Colon (tissue), 2 donors: ENCODE measurements around the gene MS4A2.
"Not testable (repeated sequence)": the region's sequence is repeated elsewhere in the genome, so short reads cannot be mapped to it uniquely, and the experiment has no call there.

ENCODE experiments used
- FAIRE-seq: peaks from 2 replicates; lab custom pipeline; 2012; peaks lifted over from hg19 to GRCh38; lab: Jason Lieb, UNC
- donor health status: control.
- donor health status: control.

MS4A2 gene

DNA sequence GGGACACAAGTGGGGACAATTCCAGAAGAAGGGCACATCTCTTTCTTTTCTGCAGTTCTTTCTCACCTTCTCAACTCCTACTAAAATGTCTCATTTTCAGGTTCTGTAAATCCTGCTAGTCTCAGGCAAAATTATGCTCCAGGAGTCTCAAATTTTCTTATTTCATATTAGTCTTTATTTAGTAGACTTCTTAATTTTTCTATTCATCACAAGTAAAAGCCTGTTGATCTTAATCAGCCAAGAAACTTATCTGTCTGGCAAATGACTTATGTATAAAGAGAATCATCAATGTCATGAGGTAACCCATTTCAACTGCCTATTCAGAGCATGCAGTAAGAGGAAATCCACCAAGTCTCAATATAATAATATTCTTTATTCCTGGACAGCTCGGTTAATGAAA is at the start of gene MS4A2:
Gene MS4A2 (plus strand): TSS at position 301 of the 400 bp plus-strand sequence. CDS start 102 bp downstream, outside the sequence.
- FAIRE-seq = no peak

GRCh38 chr11:60040109-60040508 is 48.4 kb upstream of the MS4A2 start, which contains the start of gene OOSP2:
TSS of gene OOSP2 (plus strand) at chr11:60040409. CDS start at chr11:60040460, 51 bp downstream.
- no peak for FAIRE-seq

DNA sequence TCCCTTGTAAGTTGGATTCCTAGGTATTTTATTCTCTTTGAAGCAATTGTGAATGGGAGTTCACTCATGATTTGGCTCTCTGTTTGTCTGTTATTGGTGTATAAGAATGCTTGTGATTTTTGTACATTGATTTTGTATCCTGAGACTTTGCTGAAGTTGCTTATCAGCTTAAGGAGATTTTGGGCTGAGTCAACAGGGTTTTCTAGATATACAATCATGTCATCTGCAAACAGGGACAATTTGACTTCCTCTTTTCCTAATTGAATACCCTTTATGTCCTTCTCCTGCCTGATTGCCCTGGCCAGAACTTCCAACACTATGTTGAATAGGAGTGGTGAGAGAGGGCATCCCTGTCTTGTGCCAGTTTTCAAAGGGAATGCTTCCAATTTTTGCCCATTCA is 38.0 kb upstream of the MS4A2 start:
- FAIRE-seq = not testable (repeated sequence)

- FAIRE-seq = not testable (repeated sequence)
These were observed 37.6 kb upstream of the MS4A2 start for GRCh38 chr11:60050839-60051238.

DNA sequence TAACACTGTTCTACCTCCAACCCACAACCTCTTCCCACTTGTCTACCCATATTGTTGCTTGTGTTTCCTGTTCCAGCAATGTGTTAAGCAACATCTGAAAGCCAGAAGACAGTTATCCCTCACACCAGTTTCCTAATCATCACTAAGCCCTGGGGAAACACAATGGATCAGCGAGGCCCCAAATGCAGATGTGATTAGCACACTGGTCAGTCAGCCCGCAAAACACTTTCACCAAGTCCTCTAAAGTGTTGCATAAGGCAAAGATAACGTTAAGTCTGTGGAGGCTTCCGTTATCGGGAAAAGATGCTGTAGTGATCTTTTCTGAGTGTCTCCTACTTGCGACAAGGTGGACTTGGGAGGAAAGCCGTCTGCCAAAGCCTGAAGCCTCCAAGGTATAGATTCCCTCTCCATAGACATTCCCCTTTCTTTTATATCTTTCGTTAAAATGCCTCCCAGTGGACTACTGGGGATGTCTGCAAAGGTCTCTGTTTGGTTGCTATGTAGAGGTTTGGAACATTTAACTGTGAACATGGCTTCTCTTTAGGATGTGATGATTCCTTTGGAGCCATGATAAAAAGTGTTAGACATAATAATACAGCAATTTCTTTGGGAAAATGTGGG is 32.0 kb upstream of the MS4A2 start, which contains the start of gene MS4A3:
Gene MS4A3 (plus strand): TSS at position 317 of the 621 bp plus-strand sequence. CDS start 4,496 bp downstream, outside the sequence.
- no peak for FAIRE-seq

DNA sequence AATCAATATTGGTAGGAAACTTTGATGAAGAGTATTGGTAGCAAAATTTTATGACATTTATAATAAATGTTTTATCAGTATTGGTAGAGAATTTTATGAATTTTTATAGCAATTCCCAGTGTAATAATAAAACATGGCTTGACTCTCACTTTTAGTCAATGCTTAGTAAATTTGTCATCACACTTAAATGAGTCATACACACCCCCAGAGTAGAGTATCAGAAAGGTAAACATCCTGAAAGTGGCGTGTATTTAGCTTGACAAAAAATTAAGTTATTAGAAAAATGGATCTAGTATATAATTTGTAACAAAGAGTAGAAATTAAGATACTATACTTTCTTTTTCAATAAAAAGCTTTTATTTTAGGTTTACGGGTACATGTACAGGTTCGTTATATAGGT is 29.4 kb upstream of the MS4A2 start:
- no peak for FAIRE-seq

DNA sequence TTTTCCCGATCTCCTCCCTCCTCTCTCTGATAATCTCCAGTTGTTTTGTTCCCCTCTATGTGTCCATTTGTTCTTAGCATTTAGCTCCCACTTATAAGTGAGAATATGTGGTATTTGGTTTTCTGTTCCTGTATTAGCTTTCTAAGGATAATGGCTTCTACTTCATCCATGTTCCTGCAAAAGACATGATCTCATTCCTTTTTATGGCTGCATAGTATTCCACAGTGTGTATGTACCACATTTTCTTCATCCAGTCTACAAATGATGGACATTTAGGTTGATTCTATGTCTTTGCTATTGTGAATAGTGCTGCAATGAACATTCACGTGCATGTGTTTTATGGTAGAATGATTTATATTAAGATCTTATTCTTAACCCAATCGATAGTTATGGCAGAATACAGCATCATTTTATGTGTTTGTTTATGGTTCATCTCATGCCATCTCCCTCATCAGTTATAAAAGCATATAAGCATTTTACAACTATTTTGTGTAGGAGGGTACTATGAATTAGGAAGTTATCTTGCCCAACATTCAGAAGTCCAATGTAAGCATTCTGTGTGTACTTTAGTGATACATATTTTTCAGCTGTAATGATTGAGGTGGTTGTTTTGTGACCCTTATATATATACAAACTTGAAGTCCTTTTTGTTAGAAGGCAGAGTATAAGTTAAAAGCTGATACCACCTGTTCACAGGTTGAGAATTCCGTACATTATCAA is 28.8 kb upstream of the MS4A2 start:
- FAIRE-seq = no peak

DNA sequence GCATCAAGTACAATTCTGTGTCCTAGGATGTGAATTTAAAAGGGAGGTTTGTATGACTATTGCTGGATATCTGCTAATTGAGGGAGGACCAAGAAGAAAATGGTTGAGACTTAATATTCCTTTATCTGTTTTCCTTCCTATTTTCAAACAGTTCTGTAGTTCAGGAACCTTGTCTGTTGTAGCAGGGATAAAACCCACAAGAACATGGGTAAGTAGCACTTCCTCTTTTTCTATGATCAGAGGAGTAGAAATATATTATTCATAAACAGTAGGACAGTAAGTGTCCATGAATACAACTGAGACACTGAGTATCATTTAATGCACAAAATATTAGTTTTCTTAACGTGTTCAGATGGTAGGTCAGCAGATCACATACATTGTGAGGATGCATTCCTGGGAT is 24.4 kb upstream of the MS4A2 start:
- no peak for FAIRE-seq

GRCh38 chr11:60065801-60066200 is 22.7 kb upstream of the MS4A2 start:
- FAIRE-seq = no peak

DNA sequence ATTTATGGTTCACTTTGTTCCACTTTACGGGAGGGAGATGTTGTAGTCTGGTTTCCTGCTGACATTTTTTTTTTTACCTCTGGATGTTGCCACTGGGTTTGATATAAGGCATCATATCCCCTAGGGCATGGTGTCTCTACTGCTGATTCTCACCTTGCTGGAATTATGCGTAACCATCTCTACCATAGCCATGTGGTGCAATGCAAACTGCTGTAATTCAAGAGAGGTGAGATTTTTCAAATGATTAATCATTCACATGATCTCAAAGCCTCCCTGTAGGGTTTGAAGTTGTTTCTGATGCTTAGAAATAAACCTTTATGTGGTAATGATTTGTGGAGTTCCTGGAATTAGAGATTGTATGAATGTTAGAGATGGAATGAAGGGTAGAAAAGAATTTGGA is 19.0 kb upstream of the MS4A2 start:
- no peak for FAIRE-seq

DNA sequence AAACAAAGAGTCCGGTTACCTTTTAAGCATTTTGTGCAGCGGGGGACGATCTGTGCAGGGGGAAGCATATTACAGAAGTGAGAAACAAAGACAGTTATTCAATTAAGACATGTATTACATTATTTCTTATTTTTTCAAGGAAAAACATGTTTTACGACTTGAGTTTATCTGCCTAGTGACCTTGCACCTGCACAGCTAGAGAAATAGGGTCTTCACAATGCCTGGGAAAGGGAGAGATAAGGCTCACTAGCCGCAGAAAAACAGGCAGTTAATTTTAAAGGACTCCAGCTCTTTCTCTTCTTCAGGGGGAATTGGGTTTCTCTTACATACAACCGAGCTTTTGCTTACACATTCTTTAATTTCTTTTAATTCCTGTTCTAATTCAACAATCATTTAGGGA is 16.8 kb upstream of the MS4A2 start:
- not testable (repeated sequence) for FAIRE-seq

GRCh38 chr11:60077216-60077817 is 11.1 kb upstream of the MS4A2 start:
- no peak for FAIRE-seq

GRCh38 chr11:60077981-60078380 is 10.5 kb upstream of the MS4A2 start:
- FAIRE-seq = no peak

DNA sequence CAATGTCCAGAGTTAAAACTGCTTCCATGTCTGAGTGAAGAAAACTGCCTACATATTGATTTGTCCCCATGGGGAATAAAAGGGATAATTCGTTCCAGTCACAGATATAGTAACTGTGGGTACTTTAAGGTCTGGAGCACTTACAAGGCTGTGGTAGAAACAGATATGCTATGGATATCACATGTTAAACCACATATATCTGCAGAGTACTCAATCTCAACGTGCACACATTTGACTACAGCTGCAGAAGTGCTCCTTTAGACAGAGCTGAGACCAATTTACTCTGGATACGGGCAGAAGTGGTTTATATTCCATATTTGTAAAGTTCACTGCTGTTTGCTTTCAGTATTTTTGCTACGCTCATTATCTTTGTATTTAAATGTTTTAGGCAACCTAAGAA is 9.7 kb upstream of the MS4A2 start:
- FAIRE-seq = no peak

- no peak for FAIRE-seq
These were observed 7.9 kb upstream of the MS4A2 start for GRCh38 chr11:60080535-60080934.

DNA sequence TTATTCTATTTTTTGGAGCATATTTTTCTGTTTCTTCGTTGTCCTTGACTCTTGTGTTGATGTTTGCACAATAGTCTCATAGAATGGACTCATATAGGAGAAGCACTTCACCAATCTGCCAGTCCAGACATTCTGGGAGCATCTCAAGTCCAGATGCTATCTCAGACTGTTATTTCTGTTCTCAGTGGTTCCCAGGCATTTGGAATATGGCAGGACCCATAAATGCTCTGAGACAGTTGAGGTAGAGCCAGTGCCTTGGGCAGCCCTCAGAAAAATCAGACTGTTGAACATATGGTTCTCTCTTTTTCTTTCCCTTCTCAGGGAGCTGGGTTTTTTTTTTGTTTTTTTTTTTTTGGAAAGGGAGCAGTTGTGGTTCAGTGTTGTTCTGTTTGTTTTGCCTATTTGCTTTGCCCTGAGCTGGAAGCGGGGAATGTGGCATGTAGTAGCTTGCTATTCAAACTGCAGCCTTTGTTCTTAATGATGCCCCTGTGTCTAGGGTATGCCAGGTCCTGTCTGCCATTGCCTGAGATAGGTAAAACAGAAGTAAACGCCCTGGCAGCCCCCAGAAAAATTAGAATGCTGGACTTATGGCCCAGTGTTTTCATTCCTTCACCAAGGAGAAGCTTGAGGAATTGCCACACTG is 3.7 kb upstream of the MS4A2 start:
- no peak for FAIRE-seq

- FAIRE-seq = no peak
These were observed 2.6 kb upstream of the MS4A2 start for GRCh38 chr11:60085909-60086308.

- FAIRE-seq = no peak
These were observed 1.2 kb upstream of the MS4A2 start for GRCh38 chr11:60087239-60087638.

DNA sequence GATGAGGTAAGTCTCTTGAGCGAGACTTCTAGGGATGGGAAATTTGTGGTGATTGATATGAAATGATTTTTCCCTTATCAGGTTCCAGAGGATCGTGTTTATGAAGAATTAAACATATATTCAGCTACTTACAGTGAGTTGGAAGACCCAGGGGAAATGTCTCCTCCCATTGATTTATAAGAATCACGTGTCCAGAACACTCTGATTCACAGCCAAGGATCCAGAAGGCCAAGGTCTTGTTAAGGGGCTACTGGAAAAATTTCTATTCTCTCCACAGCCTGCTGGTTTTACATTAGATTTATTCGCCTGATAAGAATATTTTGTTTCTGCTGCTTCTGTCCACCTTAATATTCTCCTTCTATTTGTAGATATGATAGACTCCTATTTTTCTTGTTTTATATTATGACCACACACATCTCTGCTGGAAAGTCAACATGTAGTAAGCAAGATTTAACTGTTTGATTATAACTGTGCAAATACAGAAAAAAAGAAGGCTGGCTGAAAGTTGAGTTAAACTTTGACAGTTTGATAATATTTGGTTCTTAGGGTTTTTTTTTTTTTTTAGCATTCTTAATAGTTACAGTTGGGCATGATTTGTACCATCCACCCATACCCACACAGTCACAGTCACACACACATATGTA is 7.1 kb downstream of the MS4A2 start:
- FAIRE-seq = no peak

DNA sequence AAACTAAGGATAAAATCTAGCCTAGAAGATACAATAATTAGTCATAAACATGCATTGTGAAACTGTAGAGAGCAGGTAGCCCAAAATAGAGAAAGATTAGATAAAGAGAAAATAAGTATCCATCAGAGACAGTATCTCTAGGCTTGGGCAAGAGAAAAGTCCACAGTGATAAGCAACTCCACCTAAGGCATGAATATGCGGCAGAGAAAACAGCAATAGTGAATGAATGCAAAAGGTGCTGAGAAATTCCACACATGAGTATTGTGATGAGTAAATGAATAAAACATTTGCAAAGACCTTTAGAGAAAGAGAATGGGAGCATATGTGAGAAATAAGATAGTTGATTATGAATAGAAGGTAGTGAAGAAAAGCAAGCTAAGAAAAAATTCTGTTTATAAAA is 8.7 kb downstream of the MS4A2 start:
- FAIRE-seq = no peak

GRCh38 chr11:60098508-60098907 is 10.0 kb downstream of the MS4A2 start:
- FAIRE-seq = no peak

- FAIRE-seq = no peak
These were observed 12.1 kb downstream of the MS4A2 start for GRCh38 chr11:60100516-60100915.
